Adrenal gland (tissue), 5 donors: ENCODE data around the gene BIK.

Experiments
- POLR2A ChIP-seq, 2 donors: fragments of 450-650 bp; IDR thresholded peaks; one replicate each; pipeline ENCODE4 v1.6.1; 2017; ENCODE audit warnings: antibody characterized with exemption in 2 of 2, mild to moderate bottlenecking in 2 of 2, moderate library complexity in 1 of 2
- TF ChIP-seq, protein P1 (sequence below), 6 experiments: fragments of 450-650 bp in 4 of 6; fragments of 200-600 bp in 2 of 6; sonication (generic) in 1 of 6; IDR thresholded peaks; 1 replicate in 5 of 6; 2 replicates in 1 of 6; pipeline versions ENCODE4 v1.5.1 to v1.8.0; 2016 to 2021; ENCODE audit warnings: antibody characterized with exemption in 6 of 6, mild to moderate bottlenecking in 2 of 6, moderate library complexity in 1 of 6
- donor health status: DM: no; HTN: no; CAD: no.

- TF ChIP-seq, protein P1, sequence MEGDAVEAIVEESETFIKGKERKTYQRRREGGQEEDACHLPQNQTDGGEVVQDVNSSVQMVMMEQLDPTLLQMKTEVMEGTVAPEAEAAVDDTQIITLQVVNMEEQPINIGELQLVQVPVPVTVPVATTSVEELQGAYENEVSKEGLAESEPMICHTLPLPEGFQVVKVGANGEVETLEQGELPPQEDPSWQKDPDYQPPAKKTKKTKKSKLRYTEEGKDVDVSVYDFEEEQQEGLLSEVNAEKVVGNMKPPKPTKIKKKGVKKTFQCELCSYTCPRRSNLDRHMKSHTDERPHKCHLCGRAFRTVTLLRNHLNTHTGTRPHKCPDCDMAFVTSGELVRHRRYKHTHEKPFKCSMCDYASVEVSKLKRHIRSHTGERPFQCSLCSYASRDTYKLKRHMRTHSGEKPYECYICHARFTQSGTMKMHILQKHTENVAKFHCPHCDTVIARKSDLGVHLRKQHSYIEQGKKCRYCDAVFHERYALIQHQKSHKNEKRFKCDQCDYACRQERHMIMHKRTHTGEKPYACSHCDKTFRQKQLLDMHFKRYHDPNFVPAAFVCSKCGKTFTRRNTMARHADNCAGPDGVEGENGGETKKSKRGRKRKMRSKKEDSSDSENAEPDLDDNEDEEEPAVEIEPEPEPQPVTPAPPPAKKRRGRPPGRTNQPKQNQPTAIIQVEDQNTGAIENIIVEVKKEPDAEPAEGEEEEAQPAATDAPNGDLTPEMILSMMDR (IDR thresholded peaks at IDR 0.05): peak; percentile 31 to 58 (median 50)
- no peak for TF ChIP-seq POLR2A (IDR thresholded peaks at IDR 0.05)
Observed at GRCh38 chr22:43136255-43136654, 25.7 kb downstream of the BIK start.
